ENCODE results near the gene GCSAML.

Gene GCSAML

DNA sequence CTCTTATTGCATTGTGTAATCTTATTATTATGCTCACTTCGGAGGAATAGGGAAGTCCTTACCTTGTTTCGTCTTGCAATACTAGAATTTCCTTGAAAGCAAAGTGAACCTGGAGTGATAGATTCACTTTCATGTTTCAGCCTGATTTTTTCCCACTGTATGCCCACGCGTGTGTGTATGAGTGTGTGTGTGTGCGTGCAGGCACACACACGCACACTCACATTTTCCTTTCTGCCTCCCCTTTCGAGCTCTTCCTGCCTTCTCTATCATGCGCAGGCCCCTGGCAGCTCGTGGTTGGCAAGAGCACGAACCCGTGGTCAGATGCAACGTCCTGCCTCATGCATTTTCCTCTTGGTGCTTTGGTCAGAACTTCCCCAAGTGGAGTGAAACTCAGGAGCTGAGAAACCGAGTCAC lies at the start of gene GCSAML:
TSS of gene GCSAML (plus strand) at position 366 of the 414 bp plus-strand sequence. CDS start 58 bp downstream, outside the sequence.
- Histone ChIP-seq H3K4me1 (ENCODE audit: insufficient read depth, low read length) (no peaks in the 10 kb centered on the region), H3K36me3 (ENCODE audit: insufficient read depth, low read length) (no peaks in the 10 kb centered on the region), H3K9ac (ENCODE audit: low read depth, low read length) (no peak within 1 kb of the TSS), H3K4me3 (ENCODE audit: low read depth in 1 of 2, low read length in 2 of 2) (no peak within 1 kb of the TSS), H3K4me2 (ENCODE audit: insufficient read depth, low read length) (no peak within 1 kb of the TSS), H3K27me3 (ENCODE audit: insufficient read depth, low read length, poor library complexity) (peaks cover 5% of the 10 kb centered on the region), H3K9me3 (ENCODE audit: insufficient read depth, low read length, severe bottlenecking) (no peaks in the 10 kb centered on the region), H3K27ac (ENCODE audit: low read length) (no peak within 1 kb of the TSS), H3K79me2 (ENCODE audit: insufficient read depth, low read length) (no peaks in the 10 kb centered on the region), H4K20me1 (ENCODE audit: insufficient read depth, low read length) (no peaks in the 10 kb centered on the region), H2AFZ (ENCODE audit: low read depth, low read length) (no peak within 1 kb of the TSS)
- TF ChIP-seq, protein P1, sequence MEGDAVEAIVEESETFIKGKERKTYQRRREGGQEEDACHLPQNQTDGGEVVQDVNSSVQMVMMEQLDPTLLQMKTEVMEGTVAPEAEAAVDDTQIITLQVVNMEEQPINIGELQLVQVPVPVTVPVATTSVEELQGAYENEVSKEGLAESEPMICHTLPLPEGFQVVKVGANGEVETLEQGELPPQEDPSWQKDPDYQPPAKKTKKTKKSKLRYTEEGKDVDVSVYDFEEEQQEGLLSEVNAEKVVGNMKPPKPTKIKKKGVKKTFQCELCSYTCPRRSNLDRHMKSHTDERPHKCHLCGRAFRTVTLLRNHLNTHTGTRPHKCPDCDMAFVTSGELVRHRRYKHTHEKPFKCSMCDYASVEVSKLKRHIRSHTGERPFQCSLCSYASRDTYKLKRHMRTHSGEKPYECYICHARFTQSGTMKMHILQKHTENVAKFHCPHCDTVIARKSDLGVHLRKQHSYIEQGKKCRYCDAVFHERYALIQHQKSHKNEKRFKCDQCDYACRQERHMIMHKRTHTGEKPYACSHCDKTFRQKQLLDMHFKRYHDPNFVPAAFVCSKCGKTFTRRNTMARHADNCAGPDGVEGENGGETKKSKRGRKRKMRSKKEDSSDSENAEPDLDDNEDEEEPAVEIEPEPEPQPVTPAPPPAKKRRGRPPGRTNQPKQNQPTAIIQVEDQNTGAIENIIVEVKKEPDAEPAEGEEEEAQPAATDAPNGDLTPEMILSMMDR (IDR thresholded peaks at IDR 0.05; ENCODE audit: borderline replicate concordance, extremely low read depth, low read length, poor library complexity, severe bottlenecking) = no peak
- no peak for TF ChIP-seq EZH2 (IDR thresholded peaks at IDR 0.05; ENCODE audit: borderline replicate concordance, low read depth, low read length, severe bottlenecking)
- DNase-seq (no peak), ATAC-seq (ENCODE audit: insufficient read depth, low read depth) (no peak)

DNA sequence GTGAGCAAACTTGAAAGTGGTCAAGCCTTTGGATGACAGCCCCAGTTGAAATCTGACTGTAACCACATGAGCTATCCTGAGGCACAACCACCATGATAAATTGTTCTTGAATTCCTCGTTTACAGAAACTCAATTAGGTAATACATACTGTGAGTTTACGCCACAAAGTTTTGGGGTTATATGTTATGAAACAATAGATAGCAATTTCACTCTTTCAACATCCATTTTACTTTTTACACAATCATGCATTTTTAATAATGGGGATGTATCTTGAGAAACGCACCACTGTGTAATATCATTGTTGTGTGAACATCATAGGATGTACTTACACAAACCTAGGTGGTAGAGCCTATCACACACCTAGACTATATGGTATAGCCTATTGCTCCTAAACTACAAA lies 48.1 kb upstream of the GCSAML start:
- no peak overlapping the region for H2AFZ ChIP-seq (ENCODE audit: low read depth, low read length)
- H3K79me2 ChIP-seq (ENCODE audit: insufficient read depth, low read length) = no peaks in the 10 kb centered on the region
- H3K9me3 ChIP-seq (ENCODE audit: insufficient read depth, low read length, severe bottlenecking) = no peaks in the 10 kb centered on the region
- no peak overlapping the region for H3K4me3 ChIP-seq (ENCODE audit: low read depth in 1 of 2, low read length in 2 of 2)
- no peak overlapping the region for H3K27ac ChIP-seq (ENCODE audit: low read length)
- H3K36me3 ChIP-seq (ENCODE audit: insufficient read depth, low read length) = no peaks in the 10 kb centered on the region
- no peaks in the 10 kb centered on the region for H3K27me3 ChIP-seq (ENCODE audit: insufficient read depth, low read length, poor library complexity)
- H3K4me2 ChIP-seq (ENCODE audit: insufficient read depth, low read length) = no peak overlapping the region
- ATAC-seq (ENCODE audit: insufficient read depth, low read depth) (no peak), DNase-seq (no peak)
- no peak for TF ChIP-seq EZH2 (IDR thresholded peaks at IDR 0.05; ENCODE audit: borderline replicate concordance, low read depth, low read length, severe bottlenecking)
- TF ChIP-seq, protein P1 (IDR thresholded peaks at IDR 0.05; ENCODE audit: borderline replicate concordance, extremely low read depth, low read length, poor library complexity, severe bottlenecking) = no peak
- H3K4me1 ChIP-seq (ENCODE audit: insufficient read depth, low read length) = no peaks in the 10 kb centered on the region
- H4K20me1 ChIP-seq (ENCODE audit: insufficient read depth, low read length) = no peaks in the 10 kb centered on the region
- H3K9ac ChIP-seq (ENCODE audit: low read depth, low read length) = no peak overlapping the region

DNA sequence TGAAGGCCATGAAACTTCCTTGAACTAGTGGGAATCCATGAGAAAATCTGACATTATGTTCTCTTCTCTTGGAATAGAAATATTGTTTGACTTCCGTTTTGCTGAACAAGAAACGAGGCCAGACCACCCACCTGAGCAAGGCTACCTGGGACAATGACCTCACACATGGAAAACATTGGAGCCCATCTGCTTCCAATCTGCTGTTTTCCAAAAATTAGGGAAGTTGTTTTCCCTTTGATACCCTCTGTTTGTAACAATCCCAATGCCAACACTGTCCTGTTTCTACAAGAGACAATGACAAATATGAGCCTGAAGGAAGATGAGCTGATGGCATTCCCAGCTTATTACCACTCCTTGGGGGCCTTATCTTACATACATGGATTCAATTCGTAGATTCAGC lies 42.1 kb upstream of the GCSAML start:
- H4K20me1 ChIP-seq (ENCODE audit: insufficient read depth, low read length) = no peaks in the 10 kb centered on the region
- TF ChIP-seq, protein P1 (IDR thresholded peaks at IDR 0.05; ENCODE audit: borderline replicate concordance, extremely low read depth, low read length, poor library complexity, severe bottlenecking) = no peak
- no peak for TF ChIP-seq EZH2 (IDR thresholded peaks at IDR 0.05; ENCODE audit: borderline replicate concordance, low read depth, low read length, severe bottlenecking)
- no peak for ATAC-seq (ENCODE audit: insufficient read depth, low read depth)

More for the DNA sequence above, 42.1 kb upstream of the GCSAML start:
- H3K79me2 ChIP-seq (ENCODE audit: insufficient read depth, low read length) = no peaks in the 10 kb centered on the region
- no peak overlapping the region for H3K4me2 ChIP-seq (ENCODE audit: insufficient read depth, low read length)
- no peak for DNase-seq
- no peak overlapping the region for H3K9ac ChIP-seq (ENCODE audit: low read depth, low read length)
- H3K9me3 ChIP-seq (ENCODE audit: insufficient read depth, low read length, severe bottlenecking) = no peaks in the 10 kb centered on the region
- H3K4me1 ChIP-seq (ENCODE audit: insufficient read depth, low read length) = no peaks in the 10 kb centered on the region
- no peak overlapping the region for H3K27ac ChIP-seq (ENCODE audit: low read length)
- H3K27me3 ChIP-seq (ENCODE audit: insufficient read depth, low read length, poor library complexity) = no peaks in the 10 kb centered on the region
- H3K36me3 ChIP-seq (ENCODE audit: insufficient read depth, low read length) = no peaks in the 10 kb centered on the region
- H3K4me3 ChIP-seq (ENCODE audit: low read depth in 1 of 2, low read length in 2 of 2) = no peak overlapping the region
- H2AFZ ChIP-seq (ENCODE audit: low read depth, low read length) = no peak overlapping the region
